Effector memory CD8-positive, alpha-beta T cell (primary cell): ENCODE measurements around the gene RNF183.
"Not testable (repeated sequence)": the region's sequence is repeated elsewhere in the genome, so short reads cannot be mapped to it uniquely, and the experiment has no call there.

ENCODE experiments used
- ATAC-seq: fragments of 150-1000 bp; cut with Tn5 transposase; replicated peaks from 2 replicates; pipeline ENCODE4 v1.10.0; 2021; ENCODE audit warnings: mild to moderate bottlenecking, moderate library complexity
- DNase-seq, 3 experiments: peaks; one replicate each; pipeline ENCODE4 v3.0.0; 2021
- H3K27ac Mint-ChIP-seq, 2 donors: one replicate each; pipeline ENCODE4 v1.8.0; 2022; ENCODE audit warnings: mild to moderate bottlenecking in 2 of 2, mixed read lengths in 2 of 2, moderate library complexity in 2 of 2
- H3K27me3 Mint-ChIP-seq, 2 donors: one replicate each; pipeline ENCODE4 v1.8.0; 2022; ENCODE audit warnings: mixed read lengths in 2 of 2
- H3K36me3 Mint-ChIP-seq: one replicate; pipeline ENCODE4 v1.8.0; 2022; ENCODE audit warnings: mild to moderate bottlenecking, moderate library complexity, mixed read lengths; ENCODE audit not compliant: insufficient read depth
- H3K4me1 Mint-ChIP-seq, 2 donors: one replicate each; pipeline ENCODE4 v1.8.0; 2022; ENCODE audit warnings: low read depth in 2 of 2, mixed read lengths in 2 of 2
- H3K4me3 Mint-ChIP-seq, 2 donors: one replicate each; pipeline ENCODE4 v1.8.0; 2022; ENCODE audit warnings: mild to moderate bottlenecking in 2 of 2, mixed read lengths in 2 of 2, moderate library complexity in 2 of 2
- H3K9me3 Mint-ChIP-seq, 2 donors: one replicate each; pipeline ENCODE4 v1.8.0; 2022; ENCODE audit warnings: mixed read lengths in 2 of 2

The RNF183 gene

GRCh38 chr9:113309204-113309813 is 6.1 kb upstream of the RNF183 start:
- no peaks in the 10 kb centered on the region for H3K4me1 Mint-ChIP-seq
- no peak overlapping the region for H3K27ac Mint-ChIP-seq
- H3K4me3 Mint-ChIP-seq: no peak overlapping the region
- DNase-seq (peak in 2 of 3 experiments; percentile 6 to 22), ATAC-seq (peak; percentile 27)
- no peaks in the 10 kb centered on the region for H3K9me3 Mint-ChIP-seq
- H3K36me3 Mint-ChIP-seq: no peaks in the 10 kb centered on the region
- H3K27me3 Mint-ChIP-seq: peaks cover 0 to 8% of the 10 kb centered on the region in 2 donors

GRCh38 chr9:113307396-113307975 is 4.3 kb upstream of the RNF183 start:
- H3K27ac Mint-ChIP-seq: no peak overlapping the region
- ATAC-seq: no peak
- H3K4me1 Mint-ChIP-seq: no peaks in the 10 kb centered on the region
- DNase-seq: no peak
- H3K4me3 Mint-ChIP-seq: no peak overlapping the region
- H3K36me3 Mint-ChIP-seq: peaks cover 3% of the 10 kb centered on the region
- peaks cover 10 to 20% of the 10 kb centered on the region in 2 donors for H3K27me3 Mint-ChIP-seq
- no peaks in the 10 kb centered on the region for H3K9me3 Mint-ChIP-seq

DNA sequence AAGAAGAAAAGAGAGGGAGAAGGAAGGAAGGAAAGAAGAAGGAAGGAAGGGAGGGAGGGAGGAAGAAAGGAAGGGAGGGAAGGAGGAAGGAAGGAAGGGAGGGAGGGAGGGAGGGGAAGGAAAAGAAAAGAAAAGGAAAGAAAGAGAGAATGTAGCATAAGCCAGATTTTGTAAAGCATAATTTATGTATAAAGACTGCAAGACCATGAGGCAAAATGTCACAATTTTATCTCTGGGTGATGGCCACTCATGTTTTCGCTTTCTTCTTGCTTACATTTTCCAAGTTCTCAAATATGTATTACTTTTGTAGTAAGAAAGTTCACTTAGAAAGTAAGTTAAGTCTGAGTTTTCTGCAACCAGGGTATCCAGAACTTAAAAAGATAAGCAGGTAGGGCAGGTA is 3.4 kb upstream of the RNF183 start:
- ATAC-seq: no peak

GRCh38 chr9:113301548-113301947 is 1.6 kb downstream of the RNF183 start:
- H3K27me3 Mint-ChIP-seq: peaks cover 29 to 37% of the 10 kb centered on the region in 2 donors
- H3K27ac Mint-ChIP-seq: no peak overlapping the region
- H3K4me3 Mint-ChIP-seq: no peak overlapping the region
- no peak for ATAC-seq
- H3K36me3 Mint-ChIP-seq: peaks cover 3% of the 10 kb centered on the region
- H3K4me1 Mint-ChIP-seq: no peaks in the 10 kb centered on the region
- no peak for DNase-seq
- H3K9me3 Mint-ChIP-seq: no peaks in the 10 kb centered on the region

More for the DNA sequence above, 3.4 kb upstream of the RNF183 start:
- DNase-seq: no peak
- Mint-ChIP-seq H3K27me3 (peaks cover 17 to 28% of the 10 kb centered on the region in 2 donors), H3K36me3 (peaks cover 3% of the 10 kb centered on the region), H3K27ac (no peak overlapping the region), H3K4me1 (no peaks in the 10 kb centered on the region), H3K9me3 (no peaks in the 10 kb centered on the region), H3K4me3 (no peak overlapping the region)

DNA sequence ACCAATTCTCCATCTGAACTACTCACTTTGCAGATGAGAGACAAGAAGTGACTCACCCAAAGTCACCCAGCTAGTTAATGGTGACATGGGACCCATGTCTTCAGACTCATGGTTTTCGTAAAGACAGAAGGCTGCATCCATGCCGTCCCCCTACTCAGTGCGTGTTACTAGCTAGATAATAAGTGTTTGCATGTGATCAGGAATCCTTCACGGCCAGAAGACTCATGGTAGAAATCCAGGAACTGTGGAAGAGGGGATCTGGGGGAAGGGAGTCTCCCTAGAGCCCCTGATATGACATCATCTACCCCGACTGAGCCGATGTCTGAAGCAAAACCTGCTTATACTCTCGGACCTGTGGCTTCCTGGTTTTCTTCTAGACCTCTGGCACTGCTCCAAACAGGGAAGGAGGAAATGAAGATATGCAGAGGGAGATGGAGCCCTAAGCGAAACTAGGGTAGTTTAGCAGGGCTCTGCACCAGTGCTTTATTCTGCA is 3.3 kb downstream of the RNF183 start:
- Mint-ChIP-seq H3K4me1 (no peaks in the 10 kb centered on the region), H3K27me3 (peaks cover 29 to 37% of the 10 kb centered on the region in 2 donors), H3K4me3 (no peak overlapping the region), H3K36me3 (peaks cover 3% of the 10 kb centered on the region), H3K27ac (no peak overlapping the region), H3K9me3 (no peaks in the 10 kb centered on the region)
- ATAC-seq (no peak), DNase-seq (no peak)

GRCh38 chr9:113298924-113299770 is 4.0 kb downstream of the RNF183 start:
- DNase-seq (no peak), ATAC-seq (no peak)
- Mint-ChIP-seq H3K4me3 (no peak overlapping the region), H3K27ac (no peak overlapping the region), H3K4me1 (no peaks in the 10 kb centered on the region), H3K36me3 (peaks cover 3% of the 10 kb centered on the region), H3K27me3 (peaks cover 29 to 37% of the 10 kb centered on the region in 2 donors), H3K9me3 (no peaks in the 10 kb centered on the region)

- no peak overlapping the region for H3K4me3 Mint-ChIP-seq
- DNase-seq (no peak), ATAC-seq (no peak)
- H3K9me3 Mint-ChIP-seq: no peaks in the 10 kb centered on the region
- H3K27ac Mint-ChIP-seq: no peak overlapping the region
- H3K36me3 Mint-ChIP-seq: no peaks in the 10 kb centered on the region
- H3K4me1 Mint-ChIP-seq: no peaks in the 10 kb centered on the region
- peaks cover 27 to 33% of the 10 kb centered on the region in 2 donors for H3K27me3 Mint-ChIP-seq
Observed at GRCh38 chr9:113298311-113298710, 4.9 kb downstream of the RNF183 start.

GRCh38 chr9:113296796-113297558 is 6.2 kb downstream of the RNF183 start:
- Mint-ChIP-seq H3K9me3 (no peaks in the 10 kb centered on the region), H3K36me3 (peaks cover 10% of the 10 kb centered on the region), H3K4me3 (no peak overlapping the region), H3K4me1 (no peaks in the 10 kb centered on the region), H3K27ac (peak overlapping the region in 1 of 2 donors; percentile 69), H3K27me3 (peaks cover 13 to 20% of the 10 kb centered on the region in 2 donors)
- no peak for DNase-seq
- ATAC-seq: no peak

- not testable (repeated sequence) for H3K4me1 Mint-ChIP-seq, H3K4me3 Mint-ChIP-seq, H3K9me3 Mint-ChIP-seq, DNase-seq, H3K27ac Mint-ChIP-seq, ATAC-seq
- Mint-ChIP-seq H3K36me3 (peaks cover 18% of the 10 kb centered on the region), H3K27me3 (peaks cover 11 to 15% of the 10 kb centered on the region in 2 donors)
Observed at GRCh38 chr9:113296247-113296646, 6.9 kb downstream of the RNF183 start.

GRCh38 chr9:113293285-113293878 is 9.8 kb downstream of the RNF183 start:
- DNase-seq: no peak
- H3K36me3 Mint-ChIP-seq: peaks cover 41% of the 10 kb centered on the region
- no peaks in the 10 kb centered on the region for H3K9me3 Mint-ChIP-seq

GRCh38 chr9:113290052-113290607 is 13.0 kb downstream of the RNF183 start:
- peaks cover 69% of the 10 kb centered on the region for H3K36me3 Mint-ChIP-seq
- no peaks in the 10 kb centered on the region for H3K9me3 Mint-ChIP-seq
- no peak overlapping the region for H3K4me3 Mint-ChIP-seq
- no peaks in the 10 kb centered on the region for H3K4me1 Mint-ChIP-seq
- DNase-seq (no peak), ATAC-seq (no peak)
- no peak overlapping the region for H3K27ac Mint-ChIP-seq
- H3K27me3 Mint-ChIP-seq: no peaks in the 10 kb centered on the region

More at GRCh38 chr9:113293285-113293878, 9.8 kb downstream of the RNF183 start:
- Mint-ChIP-seq H3K27ac (peak overlapping the region; percentile 49 to 60), H3K27me3 (no peaks in the 10 kb centered on the region), H3K4me3 (no peak overlapping the region), H3K4me1 (no peaks in the 10 kb centered on the region)
- ATAC-seq: no peak

GRCh38 chr9:113289091-113289490 is 14.1 kb downstream of the RNF183 start:
- no peaks in the 10 kb centered on the region for H3K4me1 Mint-ChIP-seq
- H3K27ac Mint-ChIP-seq: no peak overlapping the region
- no peaks in the 10 kb centered on the region for H3K9me3 Mint-ChIP-seq
- DNase-seq (no peak), ATAC-seq (no peak)
- H3K36me3 Mint-ChIP-seq: peaks cover 79% of the 10 kb centered on the region
- no peak overlapping the region for H3K4me3 Mint-ChIP-seq
- H3K27me3 Mint-ChIP-seq: no peaks in the 10 kb centered on the region
